Lower lobe of right lung (tissue), 2 donors: ENCODE data around the gene SVEP1. TPM values are rescaled to one million over a fixed set of nuclear protein-coding genes. Genes with fewer than 3 reads are reported as not detected.
A peak's percentile ranks its signal among the peaks of the same experiment; 100 is the strongest.

ENCODE experiments used
- ATAC-seq, 2 donors: fragments of 200-7000 bp; cut with Tn5 transposase; one replicate each; pipeline ENCODE4 v1.9.1; 2020 to 2022; ENCODE audit warnings: mild to moderate bottlenecking in 2 of 2, moderate library complexity in 2 of 2
- DNase-seq: peaks from one replicate; pipeline ENCODE4 v3.0.0-alpha.2; 2020
- H3K27ac ChIP-seq: fragments of 200-600 bp; one replicate; pipeline ENCODE4 v1.8.0; 2022
- H3K27me3 ChIP-seq: fragments of 200-600 bp; one replicate; pipeline ENCODE4 v1.8.0; 2022; ENCODE audit warnings: low read depth
- H3K36me3 ChIP-seq: fragments of 200-600 bp; one replicate; pipeline ENCODE4 v1.8.0; 2022; ENCODE audit warnings: mild to moderate bottlenecking
- H3K4me1 ChIP-seq: fragments of 200-600 bp; one replicate; pipeline ENCODE4 v1.8.0; 2022
- H3K4me3 ChIP-seq: fragments of 200-600 bp; one replicate; pipeline ENCODE4 v1.8.0; 2022; ENCODE audit warnings: mild to moderate bottlenecking
- H3K9me3 ChIP-seq: fragments of 200-600 bp; one replicate; pipeline ENCODE4 v1.8.0; 2022
- CTCF ChIP-seq: fragments of 200-600 bp; IDR thresholded peaks from one replicate; pipeline ENCODE4 v1.8.0; 2022; ENCODE audit warnings: antibody characterized with exemption, mild to moderate bottlenecking
- intact Hi-C: fragments of 100-400 bp; cut with DNase I; formaldehyde crosslinking; loops from one replicate; pipeline ENCODE4 v1.11.0; 2022
- total RNA-seq: library from RNA; stranded (reverse); fragmentation: NEBNext Ultra II Directional; extraction: Animal tissue kit (Norgen Biotek cat#: 25700); gene quantifications from one replicate; pipeline ENCODE4 v1.2.1, GENCODE V29; 2021
- donor health status: DM: no; HTN: yes; CAD: no; lungs with severe emphysema.

The SVEP1 gene
- total RNA-seq, 1 donor from 2014 or later, result 55.9 TPM

GRCh38 chr9:110357505-110357904 lies 222.0 kb downstream of the SVEP1 start:
- no peaks in the 10 kb centered on the region for H3K9me3 ChIP-seq
- TF ChIP-seq CTCF, result no peak
- intact Hi-C loops, result no loop called here
- H3K27ac ChIP-seq, result no peak overlapping the region
- H3K4me1 ChIP-seq, result no peaks in the 10 kb centered on the region
- no peaks in the 10 kb centered on the region for H3K27me3 ChIP-seq
- ATAC-seq (no peak), DNase-seq (no peak)
- H3K36me3 ChIP-seq, result no peaks in the 10 kb centered on the region
- no peak overlapping the region for H3K4me3 ChIP-seq

GRCh38 chr9:110356639-110357395 lies 222.7 kb downstream of the SVEP1 start:
- Histone ChIP-seq H3K27ac (no peak overlapping the region), H3K4me1 (no peaks in the 10 kb centered on the region), H3K27me3 (no peaks in the 10 kb centered on the region), H3K4me3 (no peak overlapping the region), H3K9me3 (no peaks in the 10 kb centered on the region), H3K36me3 (no peaks in the 10 kb centered on the region)
- no peak for DNase-seq
- intact Hi-C loops, result no loop called here
- TF ChIP-seq CTCF, result no peak
- peak; percentile 69 to 70 for ATAC-seq

GRCh38 chr9:110355911-110356310 lies 223.6 kb downstream of the SVEP1 start:
- H3K9me3 ChIP-seq, result no peaks in the 10 kb centered on the region
- TF ChIP-seq CTCF, result no peak

GRCh38 chr9:110351009-110351467 lies 228.5 kb downstream of the SVEP1 start:
- TF ChIP-seq CTCF, result no peak
- DNase-seq, result no peak
- H3K9me3 ChIP-seq, result no peaks in the 10 kb centered on the region
- no peaks in the 10 kb centered on the region for H3K27me3 ChIP-seq
- intact Hi-C loops, result no loop called here
- ATAC-seq, result peak in 1 of 2 donors; percentile 29
- H3K4me3 ChIP-seq, result no peak overlapping the region
- no peaks in the 10 kb centered on the region for H3K36me3 ChIP-seq
- H3K4me1 ChIP-seq, result peaks cover 6% of the 10 kb centered on the region
- H3K27ac ChIP-seq, result no peak overlapping the region

More at GRCh38 chr9:110355911-110356310, 223.6 kb downstream of the SVEP1 start:
- no peak overlapping the region for H3K27ac ChIP-seq
- no peak overlapping the region for H3K4me3 ChIP-seq
- intact Hi-C loops, result no loop called here
- peaks cover 5% of the 10 kb centered on the region for H3K4me1 ChIP-seq
- DNase-seq (no peak), ATAC-seq (no peak)
- no peaks in the 10 kb centered on the region for H3K27me3 ChIP-seq
- H3K36me3 ChIP-seq, result no peaks in the 10 kb centered on the region

GRCh38 chr9:110346325-110346724 lies 233.2 kb downstream of the SVEP1 start:
- Histone ChIP-seq H3K27me3 (no peaks in the 10 kb centered on the region), H3K36me3 (no peaks in the 10 kb centered on the region), H3K4me3 (no peak overlapping the region), H3K4me1 (peaks cover 6% of the 10 kb centered on the region), H3K27ac (no peak overlapping the region), H3K9me3 (no peaks in the 10 kb centered on the region)
- DNase-seq (no peak), ATAC-seq (no peak)
- intact Hi-C loops, result no loop called here
- TF ChIP-seq CTCF, result no peak
